Brain pericyte (primary cell): ENCODE measurements around the gene MEF2C.

Experiments
- DNase-seq: peaks from one replicate; pipeline ENCODE4 v3.0.0-alpha.2; 2012; ENCODE audit warnings: low read depth, low spot score

Gene MEF2C

DNA sequence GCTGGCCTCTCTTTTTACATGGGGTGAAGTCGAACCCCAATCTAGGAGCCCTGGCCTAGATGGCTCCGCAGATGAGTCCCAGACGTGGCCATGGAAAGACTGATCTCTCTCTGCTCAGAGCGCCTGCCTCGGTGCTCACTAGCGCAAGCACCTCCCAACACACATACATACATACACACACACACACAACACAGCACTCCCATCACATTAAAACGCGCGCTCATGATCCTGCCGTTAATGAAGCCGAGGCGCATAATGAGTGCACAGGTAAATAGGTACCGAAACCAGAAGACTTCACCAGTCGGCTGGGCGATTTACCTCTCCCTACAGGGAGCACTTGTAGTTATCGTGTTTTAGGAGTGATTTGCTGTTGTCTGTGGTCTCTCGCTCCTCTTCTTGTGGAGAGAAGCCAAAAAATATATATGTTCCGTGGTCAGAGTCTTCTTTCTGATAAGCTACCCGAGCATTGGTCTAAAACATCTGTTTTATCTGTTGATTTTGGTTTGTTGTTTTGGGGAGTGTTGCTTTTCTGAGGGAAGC is 207.7 kb downstream of the MEF2C start:
- no peak for DNase-seq

DNA sequence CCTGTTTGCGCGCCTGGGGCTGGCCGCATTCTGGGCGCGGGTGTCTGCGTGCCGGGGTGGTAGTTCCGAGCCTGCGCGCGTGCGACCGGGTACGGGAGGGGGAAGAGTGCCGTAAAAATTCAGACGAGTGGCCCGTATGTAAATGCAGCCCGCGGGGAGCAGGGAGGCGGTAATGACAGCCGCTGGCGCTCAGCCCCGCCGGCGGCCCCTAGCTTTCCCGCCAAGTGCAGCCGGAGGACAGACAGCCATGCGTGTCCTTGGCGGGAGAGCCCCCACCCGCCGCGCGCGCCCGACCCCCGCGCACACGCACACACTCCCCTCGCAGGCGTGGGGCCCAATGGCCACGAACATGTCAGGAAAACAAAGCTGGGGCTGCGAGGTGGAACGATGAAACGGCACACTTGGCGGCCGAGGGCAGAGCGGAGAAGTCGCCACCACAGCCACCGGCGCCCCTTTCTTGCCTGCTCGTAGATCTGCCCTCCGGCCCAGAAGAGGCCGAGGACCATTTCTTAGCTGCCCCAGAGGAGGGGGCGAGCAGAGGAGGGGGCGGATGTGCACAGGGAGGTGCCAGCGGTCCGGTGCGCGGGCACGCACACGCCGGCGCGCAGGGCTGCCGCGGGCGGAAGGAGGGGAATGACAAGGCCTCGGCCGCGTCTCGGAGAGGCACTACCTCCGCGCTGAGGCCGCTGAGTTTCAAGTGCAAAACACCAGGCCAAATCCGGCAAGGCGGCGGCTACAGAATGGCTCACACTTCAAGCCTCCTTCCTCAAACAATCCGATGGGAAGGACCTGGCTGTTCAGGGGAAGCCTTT is 208.4 kb downstream of the MEF2C start:
- DNase-seq = no peak

DNA sequence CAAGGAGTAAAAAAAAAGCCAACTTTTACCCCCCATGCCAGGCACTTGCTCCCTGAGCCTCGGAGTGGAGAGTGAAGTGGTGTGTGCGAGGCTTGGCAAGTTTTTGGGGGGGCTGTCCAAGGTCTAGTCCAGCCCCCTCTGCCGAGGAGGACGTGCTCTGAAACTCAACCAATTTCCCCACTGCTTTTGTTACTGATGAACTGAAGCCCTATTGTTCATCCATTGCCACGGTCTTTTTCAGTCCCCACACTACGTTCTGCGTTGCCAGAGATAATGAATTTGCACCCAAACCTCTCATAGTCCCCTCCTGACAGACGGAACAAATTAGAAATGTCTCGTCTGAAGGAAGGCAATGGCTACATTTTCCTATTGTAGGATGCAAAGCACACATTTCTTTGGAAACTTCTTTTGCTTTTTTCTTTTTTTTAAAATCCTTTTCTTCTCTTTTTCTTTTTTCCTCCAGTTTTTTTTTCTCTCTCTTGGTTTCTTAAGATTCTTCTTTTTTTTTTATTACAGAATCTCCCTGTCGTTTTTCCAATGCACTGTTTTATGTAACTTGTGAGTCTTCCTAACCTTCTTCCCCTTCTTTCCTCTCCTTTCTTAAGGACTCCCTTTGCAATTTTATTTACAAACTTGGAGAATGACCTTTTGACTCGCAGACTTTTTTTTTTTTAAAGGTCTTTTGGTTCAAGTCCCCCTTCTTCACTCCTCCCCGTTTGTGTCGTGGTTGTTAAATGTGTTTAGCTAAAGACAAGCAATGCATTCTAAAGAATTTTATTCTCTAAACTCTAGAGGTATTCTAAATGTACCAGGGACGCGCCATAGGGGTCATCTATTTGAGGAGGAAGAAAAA is 209.5 kb downstream of the MEF2C start:
- DNase-seq = no peak

DNA sequence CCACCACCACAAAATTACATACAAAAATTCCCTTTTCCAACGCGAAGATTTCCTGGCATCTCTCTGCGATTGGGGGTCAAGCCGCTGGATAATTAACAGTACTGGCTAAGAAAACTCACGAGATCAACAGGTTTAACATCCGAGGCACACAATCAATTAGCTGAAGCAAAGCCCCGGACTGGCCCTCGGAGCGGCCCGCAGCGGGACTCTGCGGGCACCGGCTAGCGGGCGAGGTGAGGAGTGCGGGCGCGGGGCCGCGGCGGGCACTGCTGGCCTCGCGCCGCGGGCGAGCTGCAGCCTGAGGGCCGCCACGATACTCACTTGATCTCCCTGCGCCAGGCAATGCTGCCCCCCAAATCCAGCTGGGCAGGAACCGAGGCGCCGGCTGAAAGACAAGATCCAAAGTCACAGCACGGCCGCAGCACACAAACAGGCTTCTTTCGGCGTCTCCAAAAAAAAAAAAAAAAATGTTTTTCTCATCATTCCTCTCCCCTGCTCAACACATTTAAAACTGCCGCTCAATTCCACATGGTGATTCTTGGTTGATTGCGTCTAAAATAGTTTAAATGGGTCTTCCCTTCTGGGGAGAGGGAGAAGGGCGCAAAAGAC is 210.2 kb downstream of the MEF2C start:
- no peak for DNase-seq

DNA sequence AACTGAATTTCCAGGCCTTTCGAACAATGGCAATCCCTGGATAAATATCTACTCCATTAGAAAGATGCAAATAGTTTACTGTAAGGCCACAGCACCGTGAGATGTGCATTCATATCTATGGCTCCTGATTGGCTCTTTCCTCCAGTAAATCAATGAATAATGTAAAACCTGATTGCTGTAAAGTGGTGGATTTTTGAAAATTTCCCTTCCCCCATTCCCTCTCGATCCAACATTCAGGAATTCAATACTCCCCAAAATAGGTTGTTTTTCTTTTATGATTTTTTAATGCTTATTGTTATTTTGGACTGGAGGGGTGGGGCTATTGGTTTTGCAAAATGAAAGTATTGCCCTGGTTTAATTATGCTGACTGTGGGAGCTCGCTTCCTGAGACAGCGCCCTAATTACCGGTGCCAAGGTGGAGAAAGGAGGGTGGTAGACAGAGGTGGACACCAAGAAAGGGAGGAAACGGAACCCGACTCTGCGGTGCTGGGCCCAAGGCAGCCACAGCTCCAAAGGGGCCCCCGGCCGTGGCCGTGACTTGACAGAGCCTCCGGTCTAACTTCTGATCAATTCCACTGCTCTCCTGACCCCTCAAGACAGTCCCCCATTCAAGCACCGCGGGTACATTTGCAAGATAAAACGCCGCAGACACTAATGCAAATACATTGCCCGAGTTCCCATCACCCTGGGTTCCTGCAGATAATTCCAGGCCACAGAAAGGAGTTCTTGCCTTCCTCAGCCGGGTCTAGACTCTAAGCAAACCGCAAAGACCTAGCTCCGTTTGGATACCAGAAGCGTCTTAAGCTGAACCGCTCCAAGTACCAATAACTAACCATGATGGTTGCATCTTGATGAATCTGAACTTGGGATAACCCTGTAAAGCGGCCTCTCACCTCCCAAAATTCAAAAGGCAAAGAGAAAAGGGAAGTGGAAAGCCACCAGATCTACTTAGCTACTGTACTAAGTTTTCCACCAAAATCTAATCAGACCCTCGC is 211.2 kb downstream of the MEF2C start:
- no peak for DNase-seq

DNA sequence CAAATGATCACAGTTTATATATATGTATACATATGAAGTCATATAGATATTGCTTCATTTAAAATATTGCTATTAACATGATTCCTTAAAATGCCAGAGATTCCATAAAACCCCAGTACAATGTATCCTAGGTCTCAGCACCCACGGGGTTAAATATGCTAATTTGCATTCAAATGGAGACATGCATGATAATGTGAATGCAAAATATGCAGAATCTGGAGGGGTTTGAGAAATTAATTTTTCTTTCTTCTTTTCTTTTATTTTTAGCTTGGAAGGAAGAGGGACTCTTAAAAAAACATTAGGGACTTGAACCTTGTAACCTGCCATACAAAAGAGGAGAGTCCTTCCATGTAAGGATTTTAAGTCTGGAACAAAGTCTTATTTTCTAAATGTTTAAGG is 211.9 kb downstream of the MEF2C start:
- DNase-seq = no peak

DNA sequence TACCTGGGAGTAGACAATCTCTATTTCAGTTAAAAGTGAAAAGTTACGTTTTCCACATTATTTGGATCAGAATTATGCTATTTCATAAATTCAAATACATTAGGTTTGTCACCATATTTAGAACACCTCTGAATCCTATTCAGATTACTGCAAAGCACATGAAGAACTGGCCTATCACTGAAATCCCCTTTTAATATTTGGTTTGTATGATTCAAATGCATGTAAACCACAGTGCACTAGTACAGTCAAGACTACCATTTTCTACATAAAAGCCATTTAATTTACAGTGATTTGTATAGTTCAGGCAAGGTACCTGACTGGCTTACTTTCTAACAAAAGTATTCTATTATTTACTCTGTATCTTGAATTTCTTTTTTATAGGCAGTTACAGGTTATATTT is 212.5 kb downstream of the MEF2C start:
- no peak for DNase-seq

DNA sequence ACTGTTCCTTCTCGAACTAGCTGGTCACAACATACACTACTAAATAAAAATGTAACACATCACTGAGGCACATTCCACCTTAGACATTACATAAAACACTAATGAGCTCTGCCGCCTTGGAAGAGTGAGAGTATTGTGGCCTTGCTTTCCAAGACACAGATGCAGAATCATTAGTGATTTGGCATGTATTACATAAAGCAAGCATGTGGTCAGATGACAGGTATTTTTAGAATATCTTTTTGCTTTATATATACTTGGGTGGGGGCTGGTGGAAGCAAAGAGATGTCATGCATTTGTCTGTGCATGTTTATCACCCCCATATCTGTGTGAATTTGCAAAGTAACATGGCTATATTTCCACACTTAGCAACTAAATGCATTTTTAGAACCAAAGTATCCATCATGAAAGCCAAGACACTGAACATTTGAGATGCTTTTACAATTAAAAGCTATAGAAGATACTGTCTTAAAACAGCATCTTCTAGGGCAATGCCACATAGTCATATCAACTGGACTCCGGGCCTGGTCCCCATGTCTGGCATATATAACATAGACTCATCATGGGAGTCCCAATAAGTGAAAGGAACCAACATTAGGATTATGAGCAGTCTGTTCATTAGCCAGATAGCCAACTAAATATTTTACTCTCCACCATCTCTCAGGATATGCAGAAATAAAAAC is 213.5 kb downstream of the MEF2C start:
- DNase-seq = no peak

DNA sequence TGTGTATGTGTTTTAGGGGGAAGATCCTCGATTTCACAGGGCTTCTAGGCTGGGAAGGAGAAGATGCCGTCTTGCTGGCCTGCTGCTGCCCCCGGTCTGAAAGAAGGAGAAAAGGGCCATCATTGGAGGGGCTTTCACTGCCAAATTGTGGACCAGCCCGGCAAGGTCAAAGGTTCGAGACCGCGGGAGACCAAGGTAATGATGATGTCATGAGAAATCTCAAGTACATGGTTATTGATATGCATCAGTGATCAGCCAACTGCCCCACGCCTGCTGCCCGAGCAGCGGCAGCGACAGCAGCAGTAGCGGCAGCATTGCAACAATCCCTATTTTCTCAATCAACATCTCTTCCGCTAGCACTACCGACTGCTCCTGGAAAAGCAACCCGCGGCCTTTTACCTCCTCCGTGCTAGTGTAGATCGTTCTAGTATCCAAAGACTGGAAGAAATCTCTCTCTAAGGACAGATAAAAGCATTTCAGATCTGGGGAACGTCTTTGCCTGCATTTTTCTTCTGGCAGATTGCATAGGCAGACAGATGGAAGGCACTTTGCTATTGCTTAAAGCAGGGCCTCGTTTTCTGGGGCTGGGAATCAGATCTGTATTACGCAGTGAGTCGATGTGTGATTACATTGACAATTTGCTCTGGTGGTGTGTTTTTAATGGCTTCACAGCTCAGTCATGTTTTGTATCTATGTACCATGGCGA is 215.3 kb downstream of the MEF2C start:
- no peak for DNase-seq
